Measurements from ENCODE around the gene WDR73. TPM values are rescaled to one million over a fixed set of nuclear protein-coding genes. Genes with fewer than 3 reads are reported as not detected.

Gene WDR73
- polyA plus RNA-seq, 1 experiment = 18.7 TPM

DNA sequence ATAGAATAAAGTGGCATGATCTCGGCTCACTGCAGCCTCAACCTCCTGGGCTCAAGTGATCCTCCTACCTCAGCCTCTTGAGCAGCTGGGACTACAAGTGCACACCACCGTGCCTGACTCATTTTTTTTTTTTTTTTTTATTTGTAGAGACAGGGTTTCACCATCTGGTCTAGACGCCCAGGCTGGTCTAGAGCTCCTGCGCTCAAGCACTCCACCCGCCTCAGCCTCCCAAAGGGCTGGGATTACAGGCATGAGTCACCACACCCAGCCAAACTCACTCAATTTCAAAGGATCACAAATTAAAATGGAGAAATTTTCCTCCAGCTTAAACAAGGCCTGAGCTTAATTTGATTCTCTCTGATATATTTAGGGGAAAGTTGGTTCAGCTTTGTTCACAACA lies 31.2 kb upstream of the WDR73 start:
- H3K4me3 ChIP-seq (ENCODE audit: low read depth, low read length) = no peak overlapping the region
- H3K27me3 ChIP-seq (ENCODE audit: control insufficient read depth, insufficient read depth, low read length) = no peaks in the 10 kb centered on the region
- peak; percentile 32 for DNase-seq (ENCODE audit: low read depth, low spot score)
- ChIA-PET POLR2A (interaction anchor here (0.6 to 1.3 kb wide), 3 partner anchors 12 to 39 kb away, joined by 3 to 5 read pairs (median 4); partner anchors contain the start of gene SEC11A), CTCF (interaction anchor here (0.7 to 1.3 kb wide), 4 partner anchors 12 to 27 kb away, joined by 3 to 8 read pairs (median 4); no protein-coding TSS in a partner anchor)
- H3K9me3 ChIP-seq (ENCODE audit: control insufficient read depth, insufficient read depth, low read length) = no peaks in the 10 kb centered on the region
- TF ChIP-seq, protein P1, sequence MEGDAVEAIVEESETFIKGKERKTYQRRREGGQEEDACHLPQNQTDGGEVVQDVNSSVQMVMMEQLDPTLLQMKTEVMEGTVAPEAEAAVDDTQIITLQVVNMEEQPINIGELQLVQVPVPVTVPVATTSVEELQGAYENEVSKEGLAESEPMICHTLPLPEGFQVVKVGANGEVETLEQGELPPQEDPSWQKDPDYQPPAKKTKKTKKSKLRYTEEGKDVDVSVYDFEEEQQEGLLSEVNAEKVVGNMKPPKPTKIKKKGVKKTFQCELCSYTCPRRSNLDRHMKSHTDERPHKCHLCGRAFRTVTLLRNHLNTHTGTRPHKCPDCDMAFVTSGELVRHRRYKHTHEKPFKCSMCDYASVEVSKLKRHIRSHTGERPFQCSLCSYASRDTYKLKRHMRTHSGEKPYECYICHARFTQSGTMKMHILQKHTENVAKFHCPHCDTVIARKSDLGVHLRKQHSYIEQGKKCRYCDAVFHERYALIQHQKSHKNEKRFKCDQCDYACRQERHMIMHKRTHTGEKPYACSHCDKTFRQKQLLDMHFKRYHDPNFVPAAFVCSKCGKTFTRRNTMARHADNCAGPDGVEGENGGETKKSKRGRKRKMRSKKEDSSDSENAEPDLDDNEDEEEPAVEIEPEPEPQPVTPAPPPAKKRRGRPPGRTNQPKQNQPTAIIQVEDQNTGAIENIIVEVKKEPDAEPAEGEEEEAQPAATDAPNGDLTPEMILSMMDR (IDR thresholded peaks at IDR 0.05; ENCODE audit: low read depth, low read length) = no peak
- H3K27ac ChIP-seq (ENCODE audit: low read depth, low read length) = no peak overlapping the region

DNA sequence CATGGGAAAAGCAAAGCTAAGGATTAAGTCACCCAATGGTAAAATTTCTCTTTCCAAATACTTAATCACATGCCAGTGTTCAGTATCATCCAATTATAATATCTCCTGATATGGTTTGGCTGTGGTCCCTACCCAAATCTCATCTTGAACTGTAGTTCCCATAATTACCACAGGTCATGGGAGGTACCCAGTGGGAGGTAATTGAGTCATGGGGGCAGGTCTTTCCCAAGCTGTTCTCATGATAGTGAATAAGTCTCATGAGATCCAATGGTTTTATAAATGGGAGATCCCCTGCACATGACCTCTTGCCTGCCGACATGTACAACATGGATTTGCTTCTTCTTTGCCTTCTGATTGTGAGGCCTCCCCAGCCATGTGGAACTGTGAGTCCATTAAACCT lies 30.0 kb upstream of the WDR73 start:
- no peak for DNase-seq (ENCODE audit: low read depth, low spot score)
- Histone ChIP-seq H3K4me3 (ENCODE audit: low read depth, low read length) (no peak overlapping the region), H3K9me3 (ENCODE audit: control insufficient read depth, insufficient read depth, low read length) (no peaks in the 10 kb centered on the region), H3K27me3 (ENCODE audit: control insufficient read depth, insufficient read depth, low read length) (no peaks in the 10 kb centered on the region), H3K27ac (ENCODE audit: low read depth, low read length) (no peak overlapping the region)
- ChIA-PET CTCF (interaction anchor here (0.8 kb wide), 1 partner anchor 245 kb away, joined by 4 read pairs; no protein-coding TSS in a partner anchor), POLR2A (no interaction called here)
- TF ChIP-seq, protein P1 (IDR thresholded peaks at IDR 0.05; ENCODE audit: low read depth, low read length) = no peak

DNA sequence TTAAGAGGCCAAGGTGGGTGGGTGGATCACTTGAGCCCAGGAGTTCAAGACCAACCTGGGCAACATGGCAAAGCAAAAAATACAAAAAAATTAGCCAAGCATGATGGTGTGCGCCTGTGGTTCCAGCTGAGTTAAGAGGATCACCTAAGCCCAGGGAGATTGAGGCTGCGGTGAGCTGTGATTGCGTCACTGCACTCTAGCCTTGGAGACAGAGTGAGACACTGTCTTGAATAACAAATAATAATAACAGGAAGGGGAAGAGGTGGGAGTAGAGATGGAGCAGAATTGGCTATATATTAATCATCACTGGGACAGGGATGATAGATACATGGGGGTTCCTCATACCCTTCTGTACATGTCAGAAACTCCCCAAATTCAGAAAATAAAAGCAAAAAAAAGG lies 27.7 kb upstream of the WDR73 start:
- H3K27me3 ChIP-seq (ENCODE audit: control insufficient read depth, insufficient read depth, low read length) = no peaks in the 10 kb centered on the region
- no peak for DNase-seq (ENCODE audit: low read depth, low spot score)
- no peak overlapping the region for H3K4me3 ChIP-seq (ENCODE audit: low read depth, low read length)
- POLR2A ChIA-PET = no interaction called here
- H3K9me3 ChIP-seq (ENCODE audit: control insufficient read depth, insufficient read depth, low read length) = no peaks in the 10 kb centered on the region
- H3K27ac ChIP-seq (ENCODE audit: low read depth, low read length) = no peak overlapping the region
- CTCF ChIA-PET = no interaction called here
- TF ChIP-seq, protein P1 (IDR thresholded peaks at IDR 0.05; ENCODE audit: low read depth, low read length) = no peak

DNA sequence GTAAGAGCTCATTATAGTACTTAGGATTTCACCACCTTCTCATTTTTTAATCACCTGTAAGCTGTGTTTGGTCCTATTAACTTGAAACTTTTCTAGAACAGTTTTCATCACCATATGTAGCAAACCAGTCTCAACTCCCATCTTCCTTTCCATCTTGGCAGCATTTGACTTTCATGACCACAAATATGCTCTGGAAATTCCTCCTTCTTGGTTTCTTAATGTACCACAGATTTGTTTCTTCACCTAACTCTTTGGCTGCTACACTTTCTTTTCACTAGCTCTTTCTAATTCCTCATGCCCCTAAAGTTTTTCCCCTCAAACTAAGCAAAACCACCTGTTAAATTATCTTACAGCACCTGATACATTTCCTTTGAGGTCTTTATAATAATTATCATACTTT lies 17.1 kb upstream of the WDR73 start:
- peak overlapping the region; percentile 33 for H3K27ac ChIP-seq (ENCODE audit: low read depth, low read length)
- ChIA-PET POLR2A (interaction anchor here (0.5 to 0.9 kb wide), 2 partner anchors 36 to 41 kb away, joined by 3 read pairs; no protein-coding TSS in a partner anchor), CTCF (interaction anchor here (0.8 to 2.0 kb wide), 3 partner anchors 12 to 257 kb away, joined by 3 to 15 read pairs (median 5); partner anchors contain the start of gene NMB)
- no peaks in the 10 kb centered on the region for H3K9me3 ChIP-seq (ENCODE audit: control insufficient read depth, insufficient read depth, low read length)
- no peak overlapping the region for H3K4me3 ChIP-seq (ENCODE audit: low read depth, low read length)
- peak; percentile 58 for DNase-seq (ENCODE audit: low read depth, low spot score)
- no peaks in the 10 kb centered on the region for H3K27me3 ChIP-seq (ENCODE audit: control insufficient read depth, insufficient read depth, low read length)
- TF ChIP-seq, protein P1 (IDR thresholded peaks at IDR 0.05; ENCODE audit: low read depth, low read length) = no peak

DNA sequence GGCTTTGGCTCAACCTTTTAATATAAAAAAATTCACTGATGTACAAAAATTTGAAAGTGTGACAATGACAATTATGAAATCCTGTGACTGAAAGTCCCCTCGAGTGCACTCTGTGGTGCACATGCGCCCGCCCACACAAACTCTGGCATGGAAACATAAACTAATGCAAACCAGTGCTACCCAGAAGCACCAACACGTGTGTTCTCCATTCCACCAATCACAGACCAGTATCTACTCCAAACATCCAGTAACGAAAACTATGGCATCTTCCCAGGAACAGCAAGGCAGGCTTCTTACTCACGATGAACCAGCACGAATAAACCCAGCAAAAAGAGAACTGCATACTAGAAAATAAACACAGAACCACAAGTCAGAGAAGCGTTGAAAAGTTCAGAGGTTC lies 15.6 kb upstream of the WDR73 start:
- no peaks in the 10 kb centered on the region for H3K9me3 ChIP-seq (ENCODE audit: control insufficient read depth, insufficient read depth, low read length)
- H3K27me3 ChIP-seq (ENCODE audit: control insufficient read depth, insufficient read depth, low read length) = no peaks in the 10 kb centered on the region
- DNase-seq (ENCODE audit: low read depth, low spot score) = no peak
- H3K27ac ChIP-seq (ENCODE audit: low read depth, low read length) = no peak overlapping the region
- ChIA-PET POLR2A (no interaction called here), CTCF (no interaction called here)
- H3K4me3 ChIP-seq (ENCODE audit: low read depth, low read length) = no peak overlapping the region
- TF ChIP-seq, protein P1 (IDR thresholded peaks at IDR 0.05; ENCODE audit: low read depth, low read length) = no peak

All from AG04450 (cell line).